ENCODE measurements around the gene ALKBH8.

The ALKBH8 gene

DNA sequence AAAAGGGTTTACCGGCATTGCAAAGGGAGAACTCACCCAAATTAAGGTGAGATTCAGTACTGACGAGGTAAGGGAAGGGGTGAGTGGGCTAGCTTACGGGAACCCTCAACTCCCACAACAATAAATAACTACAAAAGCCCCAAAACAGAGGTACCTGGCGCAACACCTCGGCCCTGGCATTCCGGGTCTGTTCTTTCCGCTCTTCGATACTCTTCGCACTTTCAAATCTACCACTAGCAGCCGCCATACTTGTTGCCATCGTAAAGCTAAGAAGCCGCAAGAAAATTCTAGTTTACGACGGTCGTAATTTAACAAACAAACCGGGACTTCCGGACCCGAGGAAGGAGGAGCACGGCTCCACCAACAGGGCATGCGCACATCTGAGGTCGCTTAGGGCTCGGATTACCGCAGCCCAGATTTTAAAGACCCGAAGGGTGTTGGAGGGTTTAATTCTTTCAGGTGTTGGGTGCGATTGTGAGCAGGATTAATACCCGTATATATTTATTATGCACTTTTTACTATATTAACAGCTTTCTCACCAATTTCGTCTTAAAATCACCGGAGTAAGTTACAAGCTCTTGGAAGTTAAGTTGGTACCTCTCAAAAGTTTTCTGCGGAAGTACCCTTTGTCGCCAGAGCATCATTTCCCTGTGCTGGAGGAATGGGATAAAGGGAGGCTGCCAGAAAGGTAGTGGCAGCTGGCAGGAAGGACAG, 107.8 kb downstream of the ALKBH8 start, which contains the start of gene CWF19L2:
Gene CWF19L2, minus strand, starts transcription at position 268 of the 714 bp plus-strand sequence. Its CDS starts 9 bp downstream, at position 259.
- peak; percentile 93 for DNase-seq
- in situ Hi-C loops (cut with MboI; ENCODE audit: low pct_unique_long_range_greater_than_20kb, low sequenced_read_pairs), result no loop called here

DNA sequence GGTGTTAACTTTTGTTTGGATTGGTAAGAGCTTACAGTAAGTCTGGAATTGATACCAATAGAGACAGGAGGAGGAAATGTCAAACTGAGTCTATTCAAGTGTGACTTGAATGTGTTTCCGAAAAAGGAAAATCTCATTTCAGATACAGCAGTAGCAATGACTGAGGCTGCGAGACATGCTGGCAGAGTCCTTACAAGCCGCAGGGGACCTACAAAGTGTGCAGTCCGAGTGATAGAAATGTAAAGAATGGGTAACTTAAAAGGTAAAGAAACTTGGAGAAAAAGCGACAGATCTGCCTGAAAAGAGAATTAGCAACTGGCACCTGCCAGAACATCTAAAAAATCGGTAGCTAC, 108.4 kb downstream of the ALKBH8 start:
- DNase-seq, result no peak
- in situ Hi-C loops (cut with MboI; ENCODE audit: low pct_unique_long_range_greater_than_20kb, low sequenced_read_pairs), result no loop called here

DNA sequence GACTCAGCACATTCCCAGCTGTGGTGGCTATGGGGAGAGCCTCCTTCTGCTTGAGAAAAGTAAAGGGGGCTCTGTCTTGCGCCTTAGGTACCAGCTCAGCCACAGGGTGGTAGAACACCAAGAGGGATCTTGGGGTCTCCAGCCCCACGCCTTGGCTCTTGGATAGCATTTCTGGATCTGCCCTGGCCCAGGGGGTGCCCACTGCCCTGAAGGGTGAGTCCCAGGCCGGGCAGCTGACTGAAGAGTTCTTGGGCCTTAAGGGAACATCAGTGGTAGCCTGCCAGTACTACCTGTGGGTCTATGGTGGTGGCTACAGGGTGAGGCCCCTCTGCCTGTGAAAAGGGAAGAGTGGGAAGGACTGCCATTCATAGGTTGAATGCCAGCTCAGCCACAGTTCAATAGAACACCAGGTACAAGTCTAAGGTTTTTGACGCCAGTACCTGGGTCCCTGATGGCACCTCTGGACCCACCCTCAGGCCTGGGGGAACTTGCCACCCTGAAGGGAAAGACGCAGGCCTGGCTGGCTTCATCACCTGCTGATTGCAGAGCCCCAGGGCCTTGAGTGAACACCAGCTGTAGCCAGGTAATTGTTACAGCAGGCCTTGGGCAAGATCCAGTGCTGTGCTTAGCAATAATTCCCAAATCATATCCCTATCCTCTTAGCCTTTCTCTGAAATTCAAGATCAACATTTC, 111.8 kb downstream of the ALKBH8 start:
- in situ Hi-C loops (cut with MboI; ENCODE audit: low pct_unique_long_range_greater_than_20kb, low sequenced_read_pairs), result no loop called here
- DNase-seq, result no peak

Measured in KBM-7 (cell line).